Mesenteric fat pad (tissue), 1 donor: ENCODE measurements around the gene NKD2. TPM values are rescaled to one million over a fixed set of nuclear protein-coding genes. Genes with fewer than 3 reads are reported as not detected.
"Not testable (repeated sequence)": the region's sequence is repeated elsewhere in the genome, so short reads cannot be mapped to it uniquely, and the experiment has no call there.

Experiments
- DNase-seq: peaks from one replicate; pipeline ENCODE4 v3.0.0-alpha.2; 2020; ENCODE audit warnings: low spot score
- total RNA-seq: library from RNA; stranded (reverse); fragmentation: NEBNext Ultra II Directional; extraction: Animal tissue kit (Norgen Biotek cat#: 25700); gene quantifications from one replicate; pipeline ENCODE4 v1.2.1, GENCODE V29; 2021
- donor health status: DM: yes; HTN: yes; CAD: no.

The NKD2 gene
- total RNA-seq, 1 donor from 2014 or later, result 17.1 TPM

GRCh38 chr5:1012313-1012841 lies 3.8 kb downstream of the NKD2 start:
- DNase-seq, result no peak

GRCh38 chr5:1012900-1013237 lies 4.3 kb downstream of the NKD2 start:
- no peak for DNase-seq

- no peak for DNase-seq
Measured at GRCh38 chr5:1013238-1013947, 4.8 kb downstream of the NKD2 start.

DNA sequence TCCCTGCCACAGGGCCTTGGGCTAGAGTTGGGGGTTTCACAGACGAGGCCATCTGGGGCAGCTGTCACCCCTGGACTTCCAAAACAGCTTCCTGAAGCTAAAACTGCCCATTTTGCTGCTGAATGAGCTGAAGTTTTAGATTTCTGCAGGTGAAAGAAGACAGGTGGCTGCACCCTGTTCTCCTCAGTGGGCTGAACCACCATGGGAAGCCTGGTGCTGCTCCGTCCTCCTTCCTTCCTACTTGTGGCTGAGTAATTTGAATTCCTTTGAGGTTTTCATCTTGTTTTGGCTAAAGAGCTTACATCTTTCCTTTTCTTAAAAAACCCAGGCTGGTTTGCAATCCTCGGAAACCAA lies 5.3 kb downstream of the NKD2 start:
- DNase-seq, result no peak

GRCh38 chr5:1014346-1014745 lies 5.7 kb downstream of the NKD2 start:
- DNase-seq, result no peak

GRCh38 chr5:1014781-1015221 lies 6.2 kb downstream of the NKD2 start:
- no peak for DNase-seq

DNA sequence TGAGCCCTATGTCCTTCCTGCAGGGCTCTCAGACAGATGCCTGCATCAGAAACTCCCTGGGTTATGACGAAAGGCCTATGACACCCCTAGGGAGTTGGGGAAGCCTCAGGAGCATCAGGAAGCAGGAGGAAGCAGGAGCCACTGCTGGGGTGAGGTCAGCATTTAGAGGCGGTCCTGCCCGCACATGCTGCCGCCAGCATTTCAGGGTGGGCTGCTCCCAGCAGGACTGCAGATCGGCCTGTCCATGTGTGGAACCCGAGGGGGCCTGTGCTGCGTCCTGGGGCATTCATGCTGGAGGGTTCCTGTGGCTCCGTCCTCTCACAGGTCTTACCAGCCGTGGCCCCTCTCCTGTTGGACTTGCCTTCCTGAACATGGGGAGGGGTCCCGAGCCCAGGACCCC lies 6.9 kb downstream of the NKD2 start:
- no peak for DNase-seq

DNA sequence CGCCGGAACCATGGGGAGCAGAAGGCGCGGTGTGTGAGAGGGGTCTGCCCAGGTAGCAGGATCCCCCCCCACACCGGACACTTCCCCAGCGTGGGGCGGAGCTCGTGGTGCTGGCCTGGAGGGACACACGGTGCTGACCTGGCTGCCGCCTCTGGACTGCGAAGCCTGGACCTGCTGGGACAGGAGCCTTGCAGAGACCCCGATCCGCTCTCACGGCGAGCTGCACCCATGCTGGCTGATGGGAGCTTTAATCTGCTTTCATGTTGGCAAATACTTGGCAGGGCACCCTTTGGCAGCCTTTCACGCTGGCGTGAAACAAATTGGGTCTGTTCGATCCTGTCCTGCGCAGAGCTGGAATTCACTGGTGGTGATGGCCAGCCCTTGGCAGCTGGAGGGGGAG lies 7.4 kb downstream of the NKD2 start:
- no peak for DNase-seq

DNA sequence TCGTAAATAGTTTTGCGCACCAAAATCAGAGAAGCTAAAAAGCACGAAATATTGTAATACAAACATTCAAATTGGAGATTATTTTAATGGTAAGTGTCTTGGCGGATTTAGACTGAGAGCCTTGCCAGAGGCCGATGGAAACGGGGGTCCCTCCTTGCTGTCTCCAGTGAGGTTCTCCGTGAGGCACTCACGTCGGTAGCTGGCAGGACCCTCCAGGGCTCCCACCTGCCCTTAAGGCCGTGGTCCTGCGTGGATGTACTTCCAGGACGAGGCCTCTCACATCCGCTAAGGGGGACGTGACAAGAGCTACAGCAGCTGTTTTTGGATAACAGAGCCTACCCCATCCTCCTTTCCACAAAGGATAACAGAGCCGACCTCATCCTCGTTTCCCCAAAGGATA lies 7.9 kb downstream of the NKD2 start:
- no peak for DNase-seq

DNA sequence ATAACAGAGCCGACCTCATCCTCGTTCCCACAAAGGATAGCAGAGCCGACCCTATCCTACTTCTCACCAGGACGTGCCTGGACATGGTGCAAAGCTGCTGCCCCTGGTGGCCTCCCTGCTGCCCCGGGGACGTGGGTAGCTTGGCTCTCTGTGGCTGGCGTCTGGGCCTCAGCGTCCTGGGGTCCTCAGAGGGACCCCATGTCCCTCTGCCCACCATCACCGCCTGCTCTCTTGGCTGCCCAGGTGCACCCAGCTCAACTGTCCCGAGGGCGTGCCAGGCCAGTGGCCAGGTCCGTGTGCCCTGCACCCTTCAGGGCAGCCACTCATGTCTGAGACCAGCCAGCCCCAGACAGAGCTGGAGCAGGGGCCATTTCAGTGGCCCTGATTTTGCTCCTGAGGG lies 8.5 kb downstream of the NKD2 start:
- DNase-seq, result no peak

- DNase-seq, result no peak
Measured at GRCh38 chr5:1017691-1018455, 9.3 kb downstream of the NKD2 start.

- DNase-seq, result no peak
Measured at GRCh38 chr5:1018596-1018995, 10.0 kb downstream of the NKD2 start.

DNA sequence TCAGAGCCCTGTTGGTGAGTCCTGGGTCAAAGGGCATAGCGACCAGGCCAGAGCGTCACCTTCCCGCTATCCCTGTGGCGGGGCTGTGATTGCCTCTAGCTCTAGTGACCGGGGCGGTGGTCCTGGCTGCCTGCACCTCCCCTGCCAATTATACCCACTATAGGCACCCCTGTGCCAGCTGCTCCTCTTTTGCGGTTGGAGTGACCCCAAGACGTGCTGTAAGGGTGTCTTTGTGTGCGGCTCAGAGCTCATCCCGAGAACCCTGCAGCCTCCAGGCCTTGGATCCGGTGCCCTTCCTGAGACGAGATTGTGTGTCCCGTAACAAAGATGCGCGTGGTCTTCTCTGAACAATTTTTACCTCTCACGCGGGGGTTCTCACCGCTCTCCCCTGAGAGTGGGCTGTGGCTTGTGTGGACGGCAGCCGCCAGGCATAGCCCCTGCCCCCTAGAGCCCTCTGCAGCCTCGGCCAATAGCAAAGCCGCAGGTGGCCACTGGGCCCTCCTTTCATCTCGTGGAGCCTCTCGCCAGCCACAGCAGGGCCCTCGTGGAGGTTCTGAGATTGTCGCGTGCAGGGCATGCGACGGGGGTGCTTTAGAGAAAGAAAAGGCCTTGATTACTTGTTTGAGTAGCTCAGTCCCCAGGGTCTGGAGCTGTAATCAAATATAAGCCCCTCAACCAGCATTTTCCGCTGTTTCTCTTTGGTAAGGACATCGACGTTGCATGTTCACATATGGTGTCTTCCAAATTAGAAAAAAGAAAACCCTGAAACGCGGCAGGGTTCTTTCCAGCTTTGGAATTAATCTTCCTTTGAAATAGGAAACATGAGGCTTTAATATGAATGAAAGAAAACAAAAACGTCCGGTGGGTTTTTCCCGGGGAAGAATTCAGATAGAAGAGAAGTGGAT lies 10.7 kb downstream of the NKD2 start:
- DNase-seq, result no peak

- no peak for DNase-seq
Measured at GRCh38 chr5:1020452-1020961, 11.9 kb downstream of the NKD2 start.

GRCh38 chr5:1021136-1021968 lies 12.8 kb downstream of the NKD2 start:
- no peak for DNase-seq

DNA sequence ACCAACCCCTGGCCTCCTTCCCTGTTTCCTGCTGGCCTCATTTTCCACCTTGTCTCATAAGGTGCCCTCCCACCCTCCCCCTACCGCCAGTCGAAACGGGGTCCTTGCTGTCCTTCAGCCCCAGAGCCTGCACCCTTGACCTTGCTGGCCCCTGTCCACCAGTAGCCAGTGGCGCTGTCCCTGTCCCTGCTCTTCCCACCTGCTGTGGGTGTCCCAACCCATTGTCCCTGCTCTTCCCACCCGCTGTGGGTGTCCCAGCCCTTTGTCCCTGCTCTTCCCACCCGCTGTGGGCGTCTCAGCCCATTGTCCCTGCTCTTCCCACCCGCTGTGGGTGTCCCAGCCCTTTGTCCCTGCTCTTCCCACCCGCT lies 13.4 kb downstream of the NKD2 start:
- not testable (repeated sequence) for DNase-seq

- DNase-seq, result no peak
Measured at GRCh38 chr5:1026700-1027621, 18.4 kb downstream of the NKD2 start.

DNA sequence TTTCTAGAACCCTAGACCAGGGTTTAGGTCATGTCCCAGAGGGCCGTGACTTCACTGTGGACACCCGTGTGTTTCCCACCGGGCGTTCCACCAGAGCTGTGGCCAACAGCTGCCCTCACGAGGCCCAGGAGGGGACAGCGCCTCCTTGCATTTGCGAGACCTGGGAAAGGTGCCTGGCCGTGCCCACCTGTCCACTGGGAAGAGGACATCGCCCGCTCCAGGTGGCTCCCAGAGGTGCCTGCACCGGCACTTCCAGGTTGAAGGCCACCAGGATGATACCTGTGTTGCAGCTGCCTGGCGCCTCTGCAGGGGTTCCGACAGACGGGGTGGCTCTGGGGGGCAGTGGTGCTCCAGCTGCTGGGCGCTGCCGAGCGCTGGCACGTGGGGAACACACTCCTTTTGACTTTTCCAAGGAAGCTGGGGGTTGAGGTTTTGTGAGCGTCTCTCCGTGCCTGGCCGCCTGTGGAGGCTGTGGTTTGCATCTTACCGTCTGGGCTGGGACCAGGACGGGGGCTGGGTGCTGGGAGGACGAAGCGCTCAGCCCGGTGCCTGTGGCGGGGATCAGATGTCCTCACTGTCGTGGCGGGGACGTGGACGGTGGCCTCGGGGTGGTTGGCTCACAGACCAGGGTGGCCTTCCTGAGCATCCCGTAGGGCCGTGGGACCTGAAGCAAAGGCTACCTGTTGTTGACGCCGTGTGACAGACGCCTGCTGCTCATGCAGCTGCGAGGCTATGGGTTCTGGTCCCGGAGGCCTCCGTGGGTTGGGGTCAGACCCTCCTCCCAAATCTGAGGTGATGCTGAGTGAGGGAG lies 19.2 kb downstream of the NKD2 start:
- no peak for DNase-seq
